ENCODE data around the gene TPST2. TPM values are rescaled to one million over a fixed set of nuclear protein-coding genes. Genes with fewer than 3 reads are reported as not detected.

The TPST2 gene
- total RNA-seq (100 to 1,000 TPM; 156 to 534 (median 212) TPM), polyA plus RNA-seq (100 to 1,000 TPM in 1 of 2 donors, 10 to 100 TPM in 1; 91.4 to 135 TPM)

DNA sequence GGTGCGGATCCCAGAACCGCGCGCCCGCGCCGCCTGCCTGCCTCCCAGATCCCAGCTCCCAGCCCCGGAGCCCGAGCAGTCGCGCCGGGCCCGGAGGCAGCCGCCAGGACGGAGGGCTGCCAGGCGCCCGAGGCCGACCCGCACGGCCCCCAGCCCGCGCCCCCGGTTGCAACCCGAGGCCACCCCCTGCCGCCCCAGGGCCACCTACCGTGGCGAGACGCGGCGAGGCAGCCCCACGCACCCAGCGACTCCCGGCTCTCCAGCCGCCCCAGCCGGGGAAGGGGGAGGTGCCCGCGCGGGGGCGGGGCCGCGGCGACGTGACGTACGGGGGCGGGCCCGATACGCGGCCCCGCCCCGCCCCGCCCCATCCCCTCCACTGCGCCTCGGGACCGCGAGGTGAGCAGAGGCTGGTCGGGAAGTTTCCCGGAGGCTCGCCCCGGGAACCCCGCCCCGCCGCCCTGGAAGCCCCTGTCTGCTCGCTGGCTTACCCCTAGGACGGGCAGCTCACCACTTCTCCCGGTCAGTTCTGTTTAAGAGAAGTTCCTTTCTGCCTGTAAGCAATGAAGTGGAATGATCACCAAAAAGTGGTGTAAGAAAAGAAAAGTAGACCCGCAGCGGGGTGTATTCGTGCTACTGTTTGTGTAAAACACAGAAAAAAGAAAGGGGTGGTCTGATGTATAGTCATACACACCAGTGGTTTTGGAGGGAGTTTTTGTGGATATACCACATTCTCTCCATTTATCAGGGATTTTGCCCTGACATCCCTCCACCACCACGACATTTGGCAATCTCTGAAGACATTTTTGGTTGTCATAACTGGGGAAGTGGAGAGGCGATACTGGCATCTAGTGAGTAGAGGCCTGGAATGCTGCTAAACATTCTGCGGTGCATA is at the start of gene TPST2:
TPST2 (minus strand) TSS at position 288 of the 892 bp plus-strand sequence. CDS start 48,502 bp downstream, outside the sequence.
- WGBS, 2 donors = 1% methylated on average over 47 to 72 of the region's 72 CpGs

DNA sequence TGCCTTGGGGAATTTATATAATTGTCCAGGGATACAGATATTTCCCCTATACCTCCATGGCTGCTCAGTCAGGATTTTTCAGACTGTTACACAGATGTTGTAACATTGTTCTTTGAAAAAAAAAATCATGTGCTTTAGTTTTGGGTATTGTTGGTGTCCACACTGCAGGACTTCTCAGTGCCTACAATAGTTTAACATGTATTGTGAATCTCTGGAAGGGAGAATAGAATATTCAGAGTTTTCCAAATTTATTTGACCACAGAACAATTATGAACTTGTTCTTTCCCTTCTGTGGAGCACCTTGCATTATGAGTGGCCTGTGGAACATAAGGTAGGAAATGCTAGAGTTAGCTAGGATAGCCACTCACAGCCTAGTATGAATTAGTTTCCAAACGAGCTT is 46.4 kb upstream of the TPST2 start:
- intact Hi-C loops (cut with DNase I) = no loop called here
- no peaks in the 10 kb centered on the region for H3K4me1 ChIP-seq
- H3K4me3 ChIP-seq = no peak overlapping the region
- TF ChIP-seq, protein P1, sequence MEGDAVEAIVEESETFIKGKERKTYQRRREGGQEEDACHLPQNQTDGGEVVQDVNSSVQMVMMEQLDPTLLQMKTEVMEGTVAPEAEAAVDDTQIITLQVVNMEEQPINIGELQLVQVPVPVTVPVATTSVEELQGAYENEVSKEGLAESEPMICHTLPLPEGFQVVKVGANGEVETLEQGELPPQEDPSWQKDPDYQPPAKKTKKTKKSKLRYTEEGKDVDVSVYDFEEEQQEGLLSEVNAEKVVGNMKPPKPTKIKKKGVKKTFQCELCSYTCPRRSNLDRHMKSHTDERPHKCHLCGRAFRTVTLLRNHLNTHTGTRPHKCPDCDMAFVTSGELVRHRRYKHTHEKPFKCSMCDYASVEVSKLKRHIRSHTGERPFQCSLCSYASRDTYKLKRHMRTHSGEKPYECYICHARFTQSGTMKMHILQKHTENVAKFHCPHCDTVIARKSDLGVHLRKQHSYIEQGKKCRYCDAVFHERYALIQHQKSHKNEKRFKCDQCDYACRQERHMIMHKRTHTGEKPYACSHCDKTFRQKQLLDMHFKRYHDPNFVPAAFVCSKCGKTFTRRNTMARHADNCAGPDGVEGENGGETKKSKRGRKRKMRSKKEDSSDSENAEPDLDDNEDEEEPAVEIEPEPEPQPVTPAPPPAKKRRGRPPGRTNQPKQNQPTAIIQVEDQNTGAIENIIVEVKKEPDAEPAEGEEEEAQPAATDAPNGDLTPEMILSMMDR (IDR thresholded peaks at IDR 0.05) = no peak
- no peaks in the 10 kb centered on the region for H3K9me3 ChIP-seq
- H3K27me3 ChIP-seq = no peaks in the 10 kb centered on the region
- ATAC-seq = no peak
- H3K36me3 ChIP-seq = no peaks in the 10 kb centered on the region
- no peak overlapping the region for H3K27ac ChIP-seq
- no peak for FAIRE-seq
- WGBS, 2 donors = 9 to 23% methylated on average over 1 of the region's 1 CpG
- no peak for DNase-seq

More for the DNA sequence above, at the start of gene TPST2:
- FAIRE-seq = no peak
- Histone ChIP-seq H3K4me3 (peak within 1 kb of the TSS; percentile 75 to 95 (median 91)), H3K27ac (peak within 1 kb of the TSS in 3 of 4 donors; percentile 46 to 85 (median 67)), H3K27me3 (no peaks in the 10 kb centered on the region), H3K9me3 (no peaks in the 10 kb centered on the region), H3K4me1 (peaks cover 0 to 16% (median 0%) of the 10 kb centered on the region in 3 donors), H3K36me3 (no peaks in the 10 kb centered on the region)
- TF ChIP-seq, protein P1 (IDR thresholded peaks at IDR 0.05) = no peak
- peak; percentile 69 to 96 (median 84) for DNase-seq
- ATAC-seq = peak; percentile 95 to 97 (median 96)
- intact Hi-C loops (cut with DNase I) = no loop called here

DNA sequence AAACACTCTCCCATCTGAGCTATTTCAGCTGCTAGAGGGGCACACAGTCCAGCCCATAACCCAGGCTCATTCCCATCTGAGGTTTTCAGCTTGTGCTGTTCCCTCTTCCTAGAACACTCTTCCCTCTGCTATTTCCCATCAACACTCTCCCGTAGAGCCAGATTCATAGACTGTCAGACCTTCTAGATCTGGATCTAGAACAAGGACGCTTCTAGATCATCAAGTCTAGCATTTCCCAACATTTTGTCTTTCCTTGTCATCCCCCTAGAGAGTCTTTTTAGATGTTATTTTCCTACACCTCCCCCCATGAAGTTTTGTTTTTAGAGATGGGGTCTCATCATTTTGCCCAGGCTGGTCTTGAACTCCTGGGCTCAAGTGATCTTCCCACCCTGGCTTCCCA is 45.2 kb upstream of the TPST2 start:
- H3K4me1 ChIP-seq = no peaks in the 10 kb centered on the region
- H3K4me3 ChIP-seq = no peak overlapping the region
- no peaks in the 10 kb centered on the region for H3K36me3 ChIP-seq
- no peaks in the 10 kb centered on the region for H3K27me3 ChIP-seq
- TF ChIP-seq, protein P1 (IDR thresholded peaks at IDR 0.05) = no peak
- FAIRE-seq = no peak
- H3K27ac ChIP-seq = no peak overlapping the region
- no peaks in the 10 kb centered on the region for H3K9me3 ChIP-seq
- ATAC-seq = no peak
- no peak for DNase-seq
- WGBS, 2 donors = 72 to 75% methylated on average over 2 of the region's 2 CpGs
- intact Hi-C loops (cut with DNase I) = no loop called here

DNA sequence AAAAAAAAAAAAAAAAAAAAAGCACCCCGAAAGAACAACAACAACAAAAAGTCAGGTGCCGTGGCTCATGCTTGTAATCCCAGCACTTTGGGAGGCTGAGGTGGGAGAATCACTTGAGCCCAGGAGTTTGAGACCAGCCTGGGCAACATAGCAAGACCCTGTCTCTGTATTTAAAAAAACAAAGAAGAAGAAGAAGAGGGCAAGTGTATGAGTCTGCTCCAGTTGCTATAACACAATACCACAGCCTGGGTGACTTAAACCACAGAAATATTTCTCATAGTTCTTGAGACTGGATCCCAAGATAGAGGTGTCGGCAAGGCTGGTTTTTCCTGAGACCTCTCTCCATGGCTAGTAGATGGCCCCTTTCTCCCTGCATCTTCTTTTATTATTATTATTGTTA is 44.3 kb upstream of the TPST2 start:
- intact Hi-C loops (cut with DNase I) = no loop called here
- H3K27me3 ChIP-seq = no peaks in the 10 kb centered on the region
- no peaks in the 10 kb centered on the region for H3K9me3 ChIP-seq
- WGBS, 2 donors = 91 to 99% methylated on average over 3 of the region's 3 CpGs
- no peak overlapping the region for H3K27ac ChIP-seq
- FAIRE-seq = no peak
- H3K36me3 ChIP-seq = no peaks in the 10 kb centered on the region
- TF ChIP-seq, protein P1 (IDR thresholded peaks at IDR 0.05) = no peak
- no peaks in the 10 kb centered on the region for H3K4me1 ChIP-seq
- ATAC-seq = no peak
- H3K4me3 ChIP-seq = no peak overlapping the region
- no peak for DNase-seq

Data from pancreas (tissue), 10 donors.